Fibroblast of lung (primary cell): ENCODE data around the gene EAF2. TPM values are rescaled to one million over a fixed set of nuclear protein-coding genes. Genes with fewer than 3 reads are reported as not detected.
"Not testable (repeated sequence)": the region's sequence is repeated elsewhere in the genome, so short reads cannot be mapped to it uniquely, and the experiment has no call there.

Experiments used
- DNase-seq, 2 donors: peaks; one replicate each; pipeline versions ENCODE4 v3.0.0 to v3.0.0-alpha.2; 2010; ENCODE audit warnings: low read depth in 2 of 2
- H2AFZ ChIP-seq: 2 replicates; pipeline ENCODE4 v1.5.1; 2012; ENCODE audit warnings: low read length, control low read depth, inconsistent platforms
- H3K27ac ChIP-seq: 2 replicates; pipeline ENCODE4 v1.5.1; 2011; ENCODE audit warnings: low read length, control low read depth; ENCODE audit not compliant: insufficient read depth
- H3K27me3 ChIP-seq: 2 replicates; pipeline ENCODE4 v1.5.1; 2011; ENCODE audit warnings: mild to moderate bottlenecking, low read length; ENCODE audit not compliant: control insufficient read depth, insufficient read depth
- H3K36me3 ChIP-seq: 2 replicates; pipeline ENCODE4 v1.5.1; 2011; ENCODE audit warnings: low read length; ENCODE audit not compliant: control insufficient read depth, insufficient read depth
- H3K4me1 ChIP-seq: 2 replicates; pipeline ENCODE4 v1.5.1; 2011; ENCODE audit warnings: low read length; ENCODE audit not compliant: control insufficient read depth, insufficient read depth; ENCODE audit errors: extremely low read depth
- H3K4me2 ChIP-seq: 2 replicates; pipeline ENCODE4 v1.5.1; 2011; ENCODE audit warnings: low read length, control low read depth; ENCODE audit not compliant: insufficient read depth; ENCODE audit errors: extremely low read depth
- H3K4me3 ChIP-seq, 4 experiments: fragments of 200-600 bp in 1 of 4; sonication (generic) in 1 of 4; replicated peaks in 1 of 4; 2 replicates each; pipeline ENCODE4 v1.5.1; 2011 to 2016; ENCODE audit warnings: low read length in 4 of 4, low read depth in 3 of 4, mild to moderate bottlenecking in 3 of 4, control low read depth in 2 of 4, inconsistent platforms in 1 of 4, mixed read lengths in 1 of 4; ENCODE audit not compliant: insufficient read depth in 1 of 4; ENCODE audit errors: control extremely low read depth in 1 of 4
- H3K79me2 ChIP-seq: 2 replicates; pipeline ENCODE4 v1.5.1; 2012; ENCODE audit warnings: mild to moderate bottlenecking, low read length, inconsistent platforms; ENCODE audit not compliant: control insufficient read depth, insufficient read depth
- H3K9ac ChIP-seq: 2 replicates; pipeline ENCODE4 v1.5.1; 2011; ENCODE audit warnings: mild to moderate bottlenecking, low read length, control low read depth; ENCODE audit not compliant: insufficient read depth
- H3K9me3 ChIP-seq: 2 replicates; pipeline ENCODE4 v1.5.1; 2012; ENCODE audit warnings: low read depth, low read length; ENCODE audit not compliant: control insufficient read depth, insufficient read depth
- H4K20me1 ChIP-seq: 2 replicates; pipeline ENCODE4 v1.5.1; 2011; ENCODE audit warnings: low read length; ENCODE audit not compliant: control insufficient read depth, insufficient read depth; ENCODE audit errors: extremely low read depth
- EZH2 ChIP-seq: IDR thresholded peaks from 2 replicates; pipeline ENCODE4 v1.5.1; 2012; ENCODE audit warnings: low read length, control low read depth, mild to moderate bottlenecking; ENCODE audit errors: missing control alignments
- polyA plus RNA-seq, 2 donors: library from polyadenylated mRNA; depleted of rRNA in 1 of 2; stranded (reverse) in 1 of 2; unstranded in 1 of 2; fragments of >200 nt; gene quantifications; 2 replicates each; pipeline ENCODE4 v1.2.1, GENCODE V29; 2011 to 2012; ENCODE audit warnings: missing spikeins in 1 of 2
- total RNA-seq: library from RNA; depleted of rRNA; stranded (reverse); fragments of >200 nt; gene quantifications from 2 replicates; pipeline ENCODE4 v1.2.1, GENCODE V29; 2014
- TF ChIP-seq, protein P1 (sequence below), 2 donors: IDR thresholded peaks in 1 of 2; conservative IDR thresholded peaks in 1 of 2; 1 replicate in 1 of 2; 2 replicates in 1 of 2; pipeline ENCODE4 v1.5.1; 2011 to 2012; ENCODE audit warnings: low read length in 2 of 2, control low read depth in 1 of 2, inconsistent platforms in 1 of 2, low read depth in 1 of 2, mild to moderate bottlenecking in 1 of 2

EAF2 gene
- total and polyA plus RNA-seq, 2 donors (not counting 1 experiment from before 2014, with no cell fraction given), result 0.52 to 2.1 TPM

DNA sequence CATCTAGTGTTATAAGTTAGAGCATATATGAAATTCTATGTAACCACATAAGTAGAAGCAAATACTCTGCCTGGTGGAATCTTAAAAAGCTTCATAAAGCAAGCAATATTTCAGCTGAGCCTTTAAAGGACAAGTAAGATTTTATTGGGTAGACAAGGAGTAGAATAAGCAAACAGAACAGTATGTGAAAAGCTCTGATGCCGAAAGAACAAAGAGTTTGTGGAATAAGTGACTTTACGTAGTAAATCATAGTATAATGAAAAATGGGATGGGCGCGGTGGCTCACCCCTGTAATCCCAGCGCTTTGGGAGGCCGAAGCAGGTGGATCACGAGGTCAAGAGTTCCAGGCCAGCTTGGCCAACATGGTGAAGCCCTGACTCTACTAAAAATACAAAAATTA, 9.9 kb downstream of the EAF2 start:
- Histone ChIP-seq H3K9ac (no peak overlapping the region), H3K9me3 (no peaks in the 10 kb centered on the region), H4K20me1 (no peaks in the 10 kb centered on the region), H3K4me3 (no peak overlapping the region), H3K27ac (no peak overlapping the region), H3K4me1 (no peaks in the 10 kb centered on the region), H3K36me3 (no peaks in the 10 kb centered on the region), H3K79me2 (no peaks in the 10 kb centered on the region), H3K4me2 (no peak overlapping the region), H3K27me3 (no peaks in the 10 kb centered on the region), H2AFZ (no peak overlapping the region)
- no peak for DNase-seq
- TF ChIP-seq, protein P1, sequence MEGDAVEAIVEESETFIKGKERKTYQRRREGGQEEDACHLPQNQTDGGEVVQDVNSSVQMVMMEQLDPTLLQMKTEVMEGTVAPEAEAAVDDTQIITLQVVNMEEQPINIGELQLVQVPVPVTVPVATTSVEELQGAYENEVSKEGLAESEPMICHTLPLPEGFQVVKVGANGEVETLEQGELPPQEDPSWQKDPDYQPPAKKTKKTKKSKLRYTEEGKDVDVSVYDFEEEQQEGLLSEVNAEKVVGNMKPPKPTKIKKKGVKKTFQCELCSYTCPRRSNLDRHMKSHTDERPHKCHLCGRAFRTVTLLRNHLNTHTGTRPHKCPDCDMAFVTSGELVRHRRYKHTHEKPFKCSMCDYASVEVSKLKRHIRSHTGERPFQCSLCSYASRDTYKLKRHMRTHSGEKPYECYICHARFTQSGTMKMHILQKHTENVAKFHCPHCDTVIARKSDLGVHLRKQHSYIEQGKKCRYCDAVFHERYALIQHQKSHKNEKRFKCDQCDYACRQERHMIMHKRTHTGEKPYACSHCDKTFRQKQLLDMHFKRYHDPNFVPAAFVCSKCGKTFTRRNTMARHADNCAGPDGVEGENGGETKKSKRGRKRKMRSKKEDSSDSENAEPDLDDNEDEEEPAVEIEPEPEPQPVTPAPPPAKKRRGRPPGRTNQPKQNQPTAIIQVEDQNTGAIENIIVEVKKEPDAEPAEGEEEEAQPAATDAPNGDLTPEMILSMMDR (conservative IDR thresholded peaks at IDR 0.05 in 1 of 2, IDR thresholded peaks at IDR 0.05 in 1 of 2; ENCODE audit: low read depth in 1 of 2, low read length in 2 of 2), result no peak
- no peak for TF ChIP-seq EZH2

DNA sequence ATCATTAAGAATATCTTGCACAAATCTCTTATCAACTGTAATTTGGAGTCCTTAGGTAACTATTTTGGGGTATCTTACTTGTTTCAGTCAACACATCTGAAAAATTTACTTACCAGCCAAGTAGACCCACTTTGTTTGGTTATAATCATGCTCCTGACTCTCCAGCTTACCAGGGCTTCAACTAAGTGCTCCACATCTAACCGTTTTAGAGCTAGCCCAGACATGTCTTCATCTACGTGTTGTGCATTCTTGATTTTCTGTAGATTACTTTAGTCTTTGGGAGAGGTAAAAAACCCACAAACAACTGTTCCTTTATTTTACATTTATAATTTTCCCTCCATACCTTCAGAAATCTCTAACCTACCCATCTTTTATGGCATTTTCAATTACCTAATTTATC, 17.2 kb downstream of the EAF2 start:
- H3K4me3 ChIP-seq, result no peak overlapping the region
- no peaks in the 10 kb centered on the region for H3K79me2 ChIP-seq
- H2AFZ ChIP-seq, result no peak overlapping the region
- H3K9ac ChIP-seq, result no peak overlapping the region
- no peak for DNase-seq
- no peaks in the 10 kb centered on the region for H3K36me3 ChIP-seq
- H3K4me1 ChIP-seq, result no peaks in the 10 kb centered on the region
- no peaks in the 10 kb centered on the region for H3K27me3 ChIP-seq
- H3K9me3 ChIP-seq, result no peaks in the 10 kb centered on the region
- no peak for TF ChIP-seq EZH2
- TF ChIP-seq, protein P1 (conservative IDR thresholded peaks at IDR 0.05 in 1 of 2, IDR thresholded peaks at IDR 0.05 in 1 of 2; ENCODE audit: low read depth in 1 of 2, low read length in 2 of 2), result no peak
- H4K20me1 ChIP-seq, result no peaks in the 10 kb centered on the region
- no peak overlapping the region for H3K4me2 ChIP-seq
- H3K27ac ChIP-seq, result no peak overlapping the region

DNA sequence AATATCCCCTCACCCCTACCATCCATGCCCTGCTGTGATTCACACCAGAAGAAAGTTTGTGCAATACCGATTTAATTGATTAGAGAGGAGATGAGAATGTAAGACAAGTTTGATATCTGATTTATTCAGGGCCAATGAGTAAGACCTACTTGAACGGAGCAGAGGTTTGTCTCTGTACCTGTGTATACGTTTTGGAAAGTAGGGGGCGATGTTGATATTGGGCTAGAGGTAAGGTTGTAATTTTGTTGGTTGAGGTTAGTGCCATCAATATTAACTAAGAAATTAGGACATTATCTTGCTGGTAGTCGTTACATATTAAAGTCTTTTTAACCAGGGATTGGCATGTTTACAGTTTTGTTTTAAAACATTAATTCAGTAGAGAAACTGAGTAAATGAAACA, 20.5 kb downstream of the EAF2 start:
- Histone ChIP-seq H2AFZ (no peak overlapping the region), H3K4me1 (no peaks in the 10 kb centered on the region), H3K4me2 (no peak overlapping the region), H3K9ac (no peak overlapping the region), H3K79me2 (no peaks in the 10 kb centered on the region), H3K27ac (no peak overlapping the region), H3K27me3 (no peaks in the 10 kb centered on the region), H3K4me3 (no peak overlapping the region), H3K36me3 (no peaks in the 10 kb centered on the region), H3K9me3 (no peaks in the 10 kb centered on the region), H4K20me1 (no peaks in the 10 kb centered on the region)
- DNase-seq, result no peak
- no peak for TF ChIP-seq EZH2
- TF ChIP-seq, protein P1 (conservative IDR thresholded peaks at IDR 0.05 in 1 of 2, IDR thresholded peaks at IDR 0.05 in 1 of 2; ENCODE audit: low read depth in 1 of 2, low read length in 2 of 2), result peak in 1 of 2 donors; percentile 15

DNA sequence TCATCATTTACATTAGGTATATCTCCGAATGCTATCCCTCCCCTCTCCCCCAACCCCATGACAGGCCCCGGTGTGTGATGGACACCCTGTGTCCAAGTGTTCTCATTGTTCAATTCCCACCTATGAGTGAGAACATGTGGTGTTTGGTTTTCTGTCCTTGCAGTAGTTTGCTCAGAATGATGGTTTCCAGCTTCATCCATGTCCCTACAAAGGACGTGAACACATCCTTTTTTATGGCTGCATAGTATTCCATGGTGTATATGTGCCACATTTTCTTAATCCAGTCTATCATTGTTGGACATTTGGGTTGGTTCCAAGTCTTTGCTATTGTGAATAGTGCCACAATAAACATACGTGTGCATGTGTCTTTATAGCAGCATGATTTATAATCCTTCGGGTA, 22.8 kb downstream of the EAF2 start:
- H3K9me3 ChIP-seq, H2AFZ ChIP-seq, H3K27ac ChIP-seq, H3K4me1 ChIP-seq, H3K4me2 ChIP-seq, H3K27me3 ChIP-seq, H3K9ac ChIP-seq, H3K79me2 ChIP-seq, DNase-seq, H4K20me1 ChIP-seq, H3K36me3 ChIP-seq, H3K4me3 ChIP-seq: not testable (repeated sequence)

DNA sequence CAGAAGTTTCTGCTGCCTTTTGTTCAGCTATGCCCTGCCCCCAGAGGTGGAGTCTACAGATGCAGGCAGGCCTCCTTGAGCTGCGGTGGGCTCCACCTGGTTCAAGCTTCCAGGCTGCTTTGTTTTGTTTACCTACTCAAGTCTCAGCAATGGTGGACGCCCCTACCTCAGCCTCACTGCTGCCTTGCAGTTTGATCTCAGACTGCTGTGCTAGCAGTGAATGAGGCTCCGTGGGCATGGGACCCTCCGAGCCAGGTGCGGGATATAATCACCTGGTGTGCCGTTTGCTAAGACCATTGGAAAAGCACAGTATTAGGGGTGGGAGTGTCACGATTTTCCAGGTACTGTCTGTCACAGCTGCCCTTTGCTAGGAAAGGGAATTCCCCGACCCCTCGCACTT, 28.2 kb downstream of the EAF2 start:
- H4K20me1 ChIP-seq, H3K4me1 ChIP-seq, H3K9me3 ChIP-seq, H3K4me2 ChIP-seq, H3K36me3 ChIP-seq, DNase-seq, H3K79me2 ChIP-seq, H3K4me3 ChIP-seq, H2AFZ ChIP-seq, H3K27me3 ChIP-seq, H3K9ac ChIP-seq, H3K27ac ChIP-seq: not testable (repeated sequence)
